ENCODE data around the gene OTOP1.
"Not testable (repeated sequence)": the region's sequence is repeated elsewhere in the genome, so short reads cannot be mapped to it uniquely, and the experiment has no call there.

Gene OTOP1

GRCh38 chr4:4160956-4161665 lies 65.6 kb downstream of the OTOP1 start:
- peak; percentile 23 for DNase-seq

- peak; percentile 12 for DNase-seq
These were observed 81.1 kb downstream of the OTOP1 start for GRCh38 chr4:4145622-4146021.

GRCh38 chr4:4143376-4143775 lies 83.4 kb downstream of the OTOP1 start:
- DNase-seq: not testable (repeated sequence)

- not testable (repeated sequence) for DNase-seq
These were observed 84.0 kb downstream of the OTOP1 start for GRCh38 chr4:4142679-4143078.

DNA sequence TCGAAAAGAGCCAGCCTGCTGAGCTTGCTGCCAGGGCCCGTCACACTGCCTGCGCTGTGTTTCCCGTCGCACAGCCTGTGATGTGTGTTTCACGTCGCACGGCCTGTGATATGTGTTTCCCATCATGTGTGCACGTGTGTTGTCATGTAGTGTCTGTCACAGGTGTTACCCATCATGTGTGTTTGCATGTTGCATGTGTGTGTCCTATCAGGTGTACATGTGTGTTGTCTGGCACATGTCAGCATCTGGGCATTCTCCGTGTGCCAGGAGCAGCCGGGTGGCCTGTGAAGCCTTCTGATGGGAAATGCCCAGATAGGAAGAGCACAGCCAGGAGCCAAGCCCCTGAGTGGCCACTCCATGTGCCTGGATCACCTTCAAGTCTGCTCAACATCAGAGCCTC lies 85.5 kb downstream of the OTOP1 start:
- DNase-seq: not testable (repeated sequence)

All from activated CD4-positive, alpha-beta T cell treated with anti-CD3 and anti-CD28 coated beads, Interleukin-2, Interleukin-6, amounts not matched to agents 100 ng/mL and 50 ng/mL, durations not matched to agents 16 hours and 8 hours (primary cell).